Karpas-422 (cell line): ENCODE results near the gene LIMD2. TPM values are rescaled to one million over a fixed set of nuclear protein-coding genes. Genes with fewer than 3 reads are reported as not detected.

Source experiments
- DNase-seq: peaks from one replicate; pipeline ENCODE4 v3.0.0-alpha.2; 2015
- H2AFZ ChIP-seq: fragments of 200-600 bp; sonication (generic); 2 replicates; pipeline ENCODE4 v1.6.1; 2014; ENCODE audit warnings: antibody characterized with exemption, low read length, mixed read lengths
- H3K27ac ChIP-seq: fragments of 200-600 bp; sonication (generic); 2 replicates; pipeline ENCODE4 v1.5.1; 2014; ENCODE audit warnings: mild to moderate bottlenecking, low read length, moderate library complexity
- H3K27me3 ChIP-seq: fragments of 200-600 bp; sonication (generic); 2 replicates; pipeline ENCODE4 v1.6.1; 2014; ENCODE audit warnings: low read length, mixed read lengths
- H3K36me3 ChIP-seq: fragments of 200-600 bp; sonication (generic); 2 replicates; pipeline ENCODE4 v1.6.1; 2014; ENCODE audit warnings: low read length, mixed read lengths; ENCODE audit not compliant: insufficient read depth
- H3K4me1 ChIP-seq: fragments of 200-600 bp; sonication (generic); 2 replicates; pipeline ENCODE4 v1.6.1; 2014; ENCODE audit warnings: mild to moderate bottlenecking, low read length, mixed read lengths
- H3K4me2 ChIP-seq: fragments of 200-600 bp; sonication (generic); 2 replicates; pipeline ENCODE4 v1.6.1; 2014; ENCODE audit warnings: low read length, low read depth, mild to moderate bottlenecking; ENCODE audit not compliant: poor library complexity, severe bottlenecking
- H3K4me3 ChIP-seq: fragments of 200-600 bp; sonication (generic); 2 replicates; pipeline ENCODE4 v1.5.1; 2014; ENCODE audit warnings: mild to moderate bottlenecking, antibody characterized with exemption, low read length, mixed read lengths
- H3K79me2 ChIP-seq: fragments of 200-600 bp; sonication (generic); 2 replicates; pipeline ENCODE4 v1.6.1; 2014; ENCODE audit warnings: mild to moderate bottlenecking, low read length, mixed read lengths
- H3K9ac ChIP-seq: fragments of 200-600 bp; sonication (generic); 2 replicates; pipeline ENCODE4 v1.6.0; 2014; ENCODE audit warnings: low read length
- H3K9me2 ChIP-seq: fragments of 200-600 bp; sonication (generic), shearing (Covaris generic); replicated peaks from 2 replicates; pipeline ENCODE4 v1.6.0; 2014; ENCODE audit warnings: mild to moderate bottlenecking, low read length, moderate library complexity; ENCODE audit not compliant: insufficient read depth
- H3K9me3 ChIP-seq: fragments of 300-700, 200-600 bp; sonication (generic); 2 replicates; pipeline ENCODE4 v1.6.1; 2014; ENCODE audit warnings: low read length, mixed read lengths
- H4K20me1 ChIP-seq: fragments of 200-600 bp; sonication (generic); 2 replicates; pipeline ENCODE4 v1.6.1; 2014; ENCODE audit warnings: mild to moderate bottlenecking, antibody characterized with exemption, low read length, low read depth; ENCODE audit not compliant: insufficient read depth
- total RNA-seq: library from RNA; depleted of rRNA; stranded (reverse); fragments of >200 nt; shearing (Covaris generic); gene quantifications from 2 replicates; pipeline ENCODE4 v1.2.3, GENCODE V29; 2014; ENCODE audit warnings: low replicate concordance

The LIMD2 gene
- total RNA-seq, 1 experiment from 2014 or later, result 200 TPM

- H3K4me3 ChIP-seq, result no peak overlapping the region
Measured at GRCh38 chr17:63718988-63719387, 19.1 kb upstream of the LIMD2 start.

DNA sequence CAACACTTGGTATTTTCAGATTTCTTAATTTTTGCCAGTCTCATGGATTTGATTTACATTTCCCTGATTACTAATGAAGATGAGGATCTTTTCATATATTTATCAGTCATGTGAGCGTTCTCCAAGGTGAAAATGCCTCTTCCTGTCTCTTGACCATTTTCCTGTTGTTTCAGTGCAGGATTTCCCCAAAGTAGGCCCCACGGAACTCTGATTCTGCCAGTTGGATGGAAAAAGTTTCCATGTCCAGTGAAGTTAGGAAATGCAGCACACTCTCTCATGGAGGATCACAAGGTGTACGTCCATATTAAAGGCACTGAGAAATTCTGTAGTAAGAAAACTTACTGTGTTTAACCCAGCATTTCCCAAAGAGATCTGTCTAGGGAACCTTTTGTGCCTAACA, 16.5 kb upstream of the LIMD2 start:
- H3K9me3 ChIP-seq, result no peaks in the 10 kb centered on the region
- no peak overlapping the region for H3K4me3 ChIP-seq
- H3K4me1 ChIP-seq, result no peaks in the 10 kb centered on the region
- H3K27me3 ChIP-seq, result no peaks in the 10 kb centered on the region
- no peak overlapping the region for H3K4me2 ChIP-seq
- H3K9ac ChIP-seq, result no peak overlapping the region
- H2AFZ ChIP-seq, result no peak overlapping the region
- DNase-seq, result no peak
- no peak overlapping the region for H3K27ac ChIP-seq
- peaks cover 5% of the 10 kb centered on the region; the same call in 1 of the 2 replicates for H3K36me3 ChIP-seq
- H4K20me1 ChIP-seq, result no peaks in the 10 kb centered on the region
- H3K79me2 ChIP-seq, result no peaks in the 10 kb centered on the region
- no peaks in the 10 kb centered on the region for H3K9me2 ChIP-seq

More at GRCh38 chr17:63718988-63719387, 19.1 kb upstream of the LIMD2 start:
- H3K4me1 ChIP-seq, result no peaks in the 10 kb centered on the region; the same call in 1 of the 2 replicates
- H3K79me2 ChIP-seq, result no peaks in the 10 kb centered on the region
- DNase-seq, result no peak
- H3K9ac ChIP-seq, result no peak overlapping the region
- no peaks in the 10 kb centered on the region for H4K20me1 ChIP-seq
- H3K27me3 ChIP-seq, result no peaks in the 10 kb centered on the region
- peaks cover 5% of the 10 kb centered on the region; the same call in 1 of the 2 replicates for H3K36me3 ChIP-seq
- no peak overlapping the region for H3K27ac ChIP-seq
- H3K9me2 ChIP-seq, result no peaks in the 10 kb centered on the region
- no peak overlapping the region for H2AFZ ChIP-seq
- H3K9me3 ChIP-seq, result no peaks in the 10 kb centered on the region
- H3K4me2 ChIP-seq, result no peak overlapping the region

GRCh38 chr17:63714550-63715277, 14.8 kb upstream of the LIMD2 start:
- Histone ChIP-seq H3K4me2 (no peak overlapping the region), H4K20me1 (no peaks in the 10 kb centered on the region), H3K27ac (no peak overlapping the region), H3K4me1 (no peaks in the 10 kb centered on the region), H3K9ac (no peak overlapping the region), H3K79me2 (no peaks in the 10 kb centered on the region), H2AFZ (no peak overlapping the region), H3K36me3 (peaks cover 5% of the 10 kb centered on the region; the same call in 1 of the 2 replicates), H3K9me3 (no peaks in the 10 kb centered on the region), H3K27me3 (no peaks in the 10 kb centered on the region), H3K9me2 (no peaks in the 10 kb centered on the region), H3K4me3 (no peak overlapping the region)
- no peak for DNase-seq

- H3K27ac ChIP-seq, result no peak overlapping the region
- no peak overlapping the region for H2AFZ ChIP-seq
- H3K9ac ChIP-seq, result no peak overlapping the region
- no peak for DNase-seq
- H3K4me2 ChIP-seq, result no peak overlapping the region
- peaks cover 11% of the 10 kb centered on the region; the same call in 1 of the 2 replicates for H3K36me3 ChIP-seq
- H3K4me1 ChIP-seq, result no peaks in the 10 kb centered on the region
- H3K4me3 ChIP-seq, result no peak overlapping the region
- H3K27me3 ChIP-seq, result no peaks in the 10 kb centered on the region
- H3K9me2 ChIP-seq, result no peaks in the 10 kb centered on the region
- no peaks in the 10 kb centered on the region for H3K79me2 ChIP-seq
- H3K9me3 ChIP-seq, result no peaks in the 10 kb centered on the region
- no peaks in the 10 kb centered on the region for H4K20me1 ChIP-seq
Measured at GRCh38 chr17:63709110-63709509, 9.2 kb upstream of the LIMD2 start.

DNA sequence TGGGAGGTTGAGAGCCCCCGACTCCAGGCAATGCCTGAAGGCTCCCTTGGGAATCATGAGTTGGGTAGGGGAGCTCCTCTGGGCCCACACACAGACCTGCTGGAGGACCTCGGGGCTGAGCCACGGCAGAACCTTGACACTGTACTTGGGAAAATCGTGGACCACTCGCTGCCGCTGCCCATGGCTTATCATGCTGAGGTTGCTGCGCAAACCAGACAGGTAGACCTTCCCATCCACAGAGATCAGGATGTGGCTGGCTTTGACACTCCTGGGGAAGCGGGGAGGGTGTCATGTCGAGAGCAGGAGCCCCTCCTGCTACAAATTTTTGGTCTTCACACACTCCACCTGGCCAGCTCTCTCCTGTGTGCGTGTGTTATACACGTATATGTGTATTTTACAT, 7.2 kb upstream of the LIMD2 start:
- Histone ChIP-seq H3K9me3 (no peaks in the 10 kb centered on the region), H3K4me3 (no peak overlapping the region), H3K36me3 (peaks cover 25% of the 10 kb centered on the region; the same call in 1 of the 2 replicates), H3K79me2 (peaks cover 19% of the 10 kb centered on the region), H3K4me2 (no peak overlapping the region), H3K27ac (no peak overlapping the region), H2AFZ (no peak overlapping the region), H3K9me2 (no peaks in the 10 kb centered on the region), H4K20me1 (no peaks in the 10 kb centered on the region), H3K27me3 (no peaks in the 10 kb centered on the region), H3K4me1 (peaks cover 18% of the 10 kb centered on the region), H3K9ac (no peak overlapping the region)
- no peak for DNase-seq

DNA sequence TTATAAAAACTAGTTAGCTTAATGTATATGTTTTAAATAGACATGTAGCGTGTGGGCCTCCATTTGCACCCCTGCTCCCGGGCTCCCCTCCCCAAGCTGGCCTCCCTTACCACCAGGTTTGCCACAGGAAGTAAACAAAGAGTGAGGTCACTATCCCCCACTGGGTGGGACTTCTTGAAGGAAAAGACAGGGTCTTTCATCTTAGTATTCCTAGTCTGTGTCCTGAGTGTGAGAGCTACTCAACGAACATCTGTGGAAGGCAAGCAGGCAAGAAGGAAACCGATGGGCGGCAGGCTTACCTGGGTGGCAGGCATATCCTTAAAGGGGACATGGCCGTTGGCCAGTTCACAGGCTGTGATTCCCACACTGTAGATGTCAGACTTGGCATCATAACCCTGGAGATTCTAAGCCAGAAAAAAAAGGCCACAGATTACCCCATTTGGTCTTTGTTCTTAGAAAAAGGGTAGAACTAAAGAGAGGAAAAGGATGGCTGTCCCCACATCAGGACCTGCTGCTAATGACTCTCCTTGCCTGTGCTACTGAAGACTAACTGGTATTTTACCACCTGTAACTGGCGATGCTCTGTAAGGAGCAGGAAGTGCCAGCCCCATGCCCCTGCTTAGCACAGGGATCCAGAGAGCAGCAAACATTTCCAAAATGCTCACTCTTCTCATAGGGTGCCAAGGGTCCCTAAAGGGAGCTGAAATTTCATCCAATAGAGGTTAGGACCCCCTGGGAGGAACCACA, 6.6 kb upstream of the LIMD2 start:
- Histone ChIP-seq H3K27ac (no peak overlapping the region), H2AFZ (no peak overlapping the region), H3K4me2 (no peak overlapping the region), H3K4me1 (peaks cover 24% of the 10 kb centered on the region), H3K9me2 (no peaks in the 10 kb centered on the region), H3K36me3 (peaks cover 25% of the 10 kb centered on the region; the same call in 1 of the 2 replicates), H3K9me3 (no peaks in the 10 kb centered on the region), H3K79me2 (peaks cover 24% of the 10 kb centered on the region), H3K27me3 (no peaks in the 10 kb centered on the region), H3K4me3 (no peak overlapping the region), H3K9ac (no peak overlapping the region), H4K20me1 (no peaks in the 10 kb centered on the region)
- DNase-seq, result no peak

GRCh38 chr17:63705657-63706056, 5.7 kb upstream of the LIMD2 start:
- DNase-seq, result no peak

GRCh38 chr17:63704836-63705235, 4.9 kb upstream of the LIMD2 start:
- Histone ChIP-seq H4K20me1 (no peaks in the 10 kb centered on the region), H3K79me2 (peaks cover 32% of the 10 kb centered on the region), H3K9me2 (no peaks in the 10 kb centered on the region), H3K36me3 (peaks cover 25% of the 10 kb centered on the region; the same call in 1 of the 2 replicates), H2AFZ (no peak overlapping the region), H3K27me3 (no peaks in the 10 kb centered on the region), H3K9ac (no peak overlapping the region), H3K9me3 (no peaks in the 10 kb centered on the region), H3K4me3 (no peak overlapping the region), H3K4me1 (peaks cover 36% of the 10 kb centered on the region), H3K27ac (no peak overlapping the region), H3K4me2 (no peak overlapping the region)
- DNase-seq, result no peak

More at GRCh38 chr17:63705657-63706056, 5.7 kb upstream of the LIMD2 start:
- H4K20me1 ChIP-seq, result no peaks in the 10 kb centered on the region
- no peaks in the 10 kb centered on the region for H3K9me3 ChIP-seq
- H3K9me2 ChIP-seq, result no peaks in the 10 kb centered on the region
- no peak overlapping the region for H3K9ac ChIP-seq
- H2AFZ ChIP-seq, result no peak overlapping the region
- H3K4me1 ChIP-seq, result peaks cover 32% of the 10 kb centered on the region
- H3K27me3 ChIP-seq, result no peaks in the 10 kb centered on the region
- no peak overlapping the region for H3K27ac ChIP-seq
- peaks cover 25% of the 10 kb centered on the region; the same call in 1 of the 2 replicates for H3K36me3 ChIP-seq
- no peak overlapping the region for H3K4me3 ChIP-seq
- H3K4me2 ChIP-seq, result no peak overlapping the region
- peaks cover 32% of the 10 kb centered on the region for H3K79me2 ChIP-seq
